ENCODE data around the gene ARHGAP6.

Gene ARHGAP6

DNA sequence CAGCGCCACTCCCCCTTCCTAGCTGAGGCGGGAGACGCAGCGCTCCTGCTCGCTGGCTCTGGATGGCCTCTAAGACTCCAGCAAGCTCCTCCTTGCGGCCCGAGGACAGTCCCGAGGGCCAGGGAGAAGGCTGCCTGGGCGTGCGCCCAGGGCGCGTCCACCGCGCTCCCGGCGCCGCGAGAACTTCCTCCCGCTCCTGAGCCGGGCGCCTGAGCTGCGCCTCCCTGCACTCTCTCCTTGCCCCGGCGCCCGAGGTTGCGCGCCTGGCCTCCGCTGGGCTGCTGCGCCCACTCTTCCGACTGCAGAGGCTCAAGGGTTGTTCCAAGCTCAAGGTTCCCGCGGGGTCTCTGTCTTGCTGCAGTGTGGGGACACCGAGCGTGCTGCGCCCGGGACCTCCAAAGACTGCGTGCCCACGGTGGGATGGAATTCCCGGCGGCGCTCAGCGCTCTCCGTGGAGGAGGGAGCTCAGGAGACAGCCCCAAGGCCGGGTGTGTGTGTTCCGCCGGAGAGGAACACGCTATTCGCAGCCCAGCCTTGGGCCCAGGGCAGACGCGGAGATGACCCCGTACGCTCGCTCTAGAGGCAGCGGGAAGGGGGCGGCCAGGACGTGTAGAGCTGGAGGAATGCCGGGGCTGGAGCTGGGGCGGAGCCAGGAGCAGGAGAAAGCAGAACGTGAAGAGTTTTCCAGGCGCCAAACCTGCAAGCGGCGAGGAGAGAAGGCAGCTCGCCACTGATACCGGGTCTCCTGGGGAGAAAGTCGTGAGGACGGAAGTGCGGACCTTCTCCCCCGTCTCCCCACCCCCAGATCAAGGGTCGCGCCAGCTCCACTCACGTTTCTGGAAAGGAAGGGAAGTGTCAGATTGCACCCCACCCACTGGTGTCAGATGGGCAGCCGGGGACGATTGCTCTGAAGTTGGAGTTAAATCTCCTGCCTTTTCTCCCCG lies at the start of gene ARHGAP6:
Gene ARHGAP6, minus strand, starts transcription at position 753 of the 944 bp plus-strand sequence. CDS start 1,092 bp downstream, outside the sequence.
- no peak for DNase-seq

DNA sequence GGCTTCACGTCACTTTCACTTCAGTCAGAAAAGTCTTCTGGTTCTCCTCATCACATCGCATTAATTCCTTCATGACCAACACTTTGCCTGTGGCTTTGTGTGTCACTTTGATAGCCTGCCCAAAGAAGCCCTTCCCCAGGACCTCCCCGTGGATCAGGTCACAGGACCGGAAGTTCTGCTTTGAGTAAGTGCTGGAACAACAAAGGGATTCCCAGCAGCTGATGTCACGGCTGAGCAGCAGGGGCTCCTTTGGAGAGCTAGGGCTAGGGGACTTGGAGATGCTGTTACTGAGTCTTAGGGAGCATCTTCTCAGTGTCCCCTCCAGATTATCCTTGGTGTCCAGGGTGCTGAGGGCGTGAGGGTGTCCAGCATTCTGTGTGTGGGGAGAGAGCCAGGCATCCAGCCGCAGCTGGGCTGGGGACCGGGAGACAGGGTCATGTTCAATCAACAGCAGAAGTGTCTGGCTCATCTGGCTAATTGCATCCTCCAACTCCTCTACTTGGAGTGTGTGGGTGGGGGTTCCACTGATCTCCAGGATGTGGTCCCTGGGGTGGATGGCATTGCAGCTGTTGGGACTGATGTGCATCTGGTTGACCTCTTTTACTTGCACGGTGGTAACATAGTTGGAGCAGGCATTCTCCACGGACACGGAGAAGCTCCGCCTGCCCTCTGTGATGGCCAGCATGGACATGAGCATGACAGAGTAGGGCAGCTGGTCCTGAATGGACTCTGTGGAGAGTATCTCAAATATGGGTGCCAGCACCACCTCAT lies 39.2 kb upstream of the ARHGAP6 start:
- no peak for DNase-seq

DNA sequence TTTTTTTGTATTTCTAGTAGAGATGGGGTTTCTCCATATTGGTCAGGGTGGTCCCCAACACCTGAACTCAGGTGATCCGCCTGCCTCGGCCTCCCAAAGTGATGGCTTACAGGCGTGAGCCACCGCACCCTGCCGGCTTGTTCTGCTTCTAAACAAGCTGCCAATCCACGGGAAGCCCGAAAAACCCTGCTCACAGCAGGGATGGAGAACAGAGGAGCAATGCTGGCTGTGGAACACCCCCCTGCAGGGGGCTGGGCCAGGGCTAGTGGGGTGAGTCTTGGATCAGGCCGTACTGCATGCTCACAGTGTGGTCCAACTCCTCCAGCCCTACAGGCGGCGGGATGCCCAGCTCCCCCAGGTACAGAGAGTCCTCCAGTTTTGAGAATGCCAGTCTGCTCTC lies 38.1 kb upstream of the ARHGAP6 start:
- DNase-seq = no peak

- no peak for DNase-seq
Measured at GRCh38 chrX:11702965-11703631, 37.4 kb upstream of the ARHGAP6 start.

DNA sequence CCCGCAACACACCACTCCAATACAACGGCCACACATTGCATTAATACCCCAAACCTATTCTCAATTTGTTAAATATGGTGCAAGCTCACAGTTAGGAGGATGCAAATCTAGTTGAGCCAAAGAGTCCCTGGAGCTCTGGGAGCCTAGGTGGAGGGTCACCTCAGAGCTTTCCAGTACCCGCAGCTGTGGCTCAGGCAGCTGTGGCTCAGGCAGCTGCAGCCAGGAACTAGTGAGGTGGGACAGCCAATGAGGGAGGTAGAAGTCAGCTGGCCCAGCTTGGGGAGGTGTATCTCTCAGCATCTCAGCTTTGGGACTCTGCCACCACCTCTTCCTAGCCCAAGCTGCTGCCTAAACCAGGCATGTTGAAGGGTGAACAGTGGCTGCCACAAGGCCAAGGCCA lies 36.7 kb upstream of the ARHGAP6 start:
- no peak for DNase-seq

DNA sequence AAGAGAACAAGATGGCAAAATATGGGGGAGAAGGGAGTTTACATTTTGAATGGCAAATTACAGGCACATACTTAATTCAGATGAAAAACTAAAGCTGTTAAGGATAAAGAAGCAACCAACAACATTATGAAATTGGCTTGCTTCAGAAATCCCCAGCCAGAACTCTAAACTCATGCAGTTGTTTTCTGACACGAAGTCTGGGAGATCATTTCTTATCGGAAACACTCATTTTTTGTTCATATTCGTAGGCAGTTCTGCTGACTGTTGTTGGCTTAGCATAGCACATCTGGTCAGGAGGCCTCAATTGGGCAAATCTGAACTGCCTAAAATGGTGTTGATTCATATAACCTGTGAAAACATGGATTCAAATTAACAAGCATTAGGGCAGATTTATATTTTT lies 33.0 kb upstream of the ARHGAP6 start:
- no peak for DNase-seq

DNA sequence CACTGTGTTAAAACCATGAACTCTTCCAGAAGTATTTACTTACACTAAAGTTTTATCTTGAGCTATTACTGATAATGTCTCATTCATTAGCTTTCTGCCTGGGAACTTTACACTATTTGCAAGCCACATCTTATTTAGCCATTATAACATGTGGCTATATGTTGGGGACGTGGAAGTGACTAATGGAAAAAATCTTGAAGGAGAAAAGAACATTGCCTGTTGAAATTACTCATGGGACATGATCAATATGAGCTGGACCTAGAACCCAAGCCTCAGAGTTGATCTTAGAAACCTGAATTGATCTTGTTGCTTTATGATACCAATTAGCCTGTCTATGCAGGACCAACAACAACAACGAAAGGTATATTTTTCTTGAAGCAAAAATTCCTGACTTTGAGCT lies 22.5 kb upstream of the ARHGAP6 start:
- DNase-seq = no peak

DNA sequence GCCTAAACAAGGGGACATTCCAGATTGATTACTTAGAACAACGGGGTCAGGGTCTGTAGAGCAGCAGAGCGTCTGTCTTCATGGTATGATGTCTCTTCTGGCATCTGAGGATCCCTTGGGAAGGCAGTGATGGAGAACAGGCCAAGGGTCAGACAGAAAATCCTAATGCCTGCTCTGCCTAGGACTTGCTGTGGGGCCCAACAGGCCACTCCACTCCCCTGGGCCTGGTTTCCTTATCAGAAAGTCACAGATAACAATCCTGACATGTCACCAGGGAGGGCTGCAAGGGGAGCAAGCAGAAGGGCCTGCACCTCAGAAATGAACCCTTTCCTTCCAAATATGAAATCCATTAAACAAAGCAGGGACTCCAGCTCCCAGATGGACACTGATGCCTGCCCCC lies 21.4 kb upstream of the ARHGAP6 start:
- no peak for DNase-seq

GRCh38 chrX:11683057-11683456 lies 17.3 kb upstream of the ARHGAP6 start:
- DNase-seq = no peak

DNA sequence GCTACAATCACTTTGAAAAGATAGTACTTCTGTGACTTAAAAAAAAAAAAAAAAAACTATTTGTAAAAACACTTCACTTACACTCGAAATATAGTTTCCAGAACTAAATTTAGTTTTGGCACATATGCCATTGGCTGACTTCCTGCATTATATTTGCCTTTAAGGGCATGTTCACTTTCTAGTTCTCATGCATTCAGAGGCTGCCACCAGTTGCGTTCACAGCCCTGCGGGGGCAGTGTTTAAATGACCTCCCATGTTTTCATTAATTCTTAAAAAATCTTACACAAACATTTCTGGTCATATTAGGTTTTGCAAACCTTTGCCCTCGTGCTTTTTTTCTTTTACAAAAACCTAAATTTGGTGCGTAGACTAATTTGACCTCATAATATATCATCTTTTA lies 12.4 kb upstream of the ARHGAP6 start:
- no peak for DNase-seq

- DNase-seq = no peak
Measured at GRCh38 chrX:11672213-11672612, 6.5 kb upstream of the ARHGAP6 start.

DNA sequence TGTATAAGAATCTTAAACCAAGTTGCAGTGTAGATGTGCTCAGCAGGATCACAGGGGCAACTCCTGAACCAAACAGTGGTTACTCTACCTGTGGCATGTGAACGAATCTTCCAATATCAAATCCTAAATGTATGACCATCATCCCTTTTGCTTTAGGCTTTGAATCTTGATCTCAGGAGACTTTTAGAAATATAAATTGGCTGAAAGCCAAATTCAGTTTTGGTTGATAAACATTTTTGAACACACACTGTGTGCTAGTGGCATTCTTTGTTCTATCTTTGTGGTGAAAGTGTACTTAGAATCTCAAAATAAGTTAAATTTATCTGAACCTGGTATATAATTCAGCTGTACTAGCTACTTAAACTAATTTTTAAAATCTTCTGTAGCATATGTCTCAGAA lies 4.6 kb upstream of the ARHGAP6 start:
- DNase-seq = no peak

GRCh38 chrX:11666952-11667685 lies 1.4 kb upstream of the ARHGAP6 start:
- DNase-seq = no peak

DNA sequence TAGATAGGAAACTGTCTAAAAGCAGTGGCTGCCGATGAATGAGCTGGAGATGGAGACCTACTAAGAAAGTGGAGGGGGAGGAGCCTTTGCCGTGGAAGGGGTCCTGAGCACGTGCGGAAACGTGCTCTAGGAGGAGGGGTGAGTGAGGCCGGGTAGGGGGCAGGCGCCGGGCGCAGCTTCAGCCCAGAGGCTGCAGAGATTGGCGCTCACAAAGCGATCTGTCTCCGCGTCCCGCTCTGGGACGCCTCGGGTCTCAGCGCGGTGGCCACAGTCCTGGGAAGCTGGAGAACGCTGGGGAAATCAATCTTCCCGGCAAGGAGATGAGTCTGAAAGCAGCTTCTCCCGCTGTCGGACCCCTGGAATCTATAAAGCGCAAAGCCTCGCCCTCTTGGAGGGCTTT lies 444 bp upstream of the ARHGAP6 start:
- DNase-seq = no peak

GRCh38 chrX:11664211-11665167 lies 1.2 kb downstream of the ARHGAP6 start:
- no peak for DNase-seq

- no peak for DNase-seq
Measured at GRCh38 chrX:11663875-11664210, 1.9 kb downstream of the ARHGAP6 start.

DNA sequence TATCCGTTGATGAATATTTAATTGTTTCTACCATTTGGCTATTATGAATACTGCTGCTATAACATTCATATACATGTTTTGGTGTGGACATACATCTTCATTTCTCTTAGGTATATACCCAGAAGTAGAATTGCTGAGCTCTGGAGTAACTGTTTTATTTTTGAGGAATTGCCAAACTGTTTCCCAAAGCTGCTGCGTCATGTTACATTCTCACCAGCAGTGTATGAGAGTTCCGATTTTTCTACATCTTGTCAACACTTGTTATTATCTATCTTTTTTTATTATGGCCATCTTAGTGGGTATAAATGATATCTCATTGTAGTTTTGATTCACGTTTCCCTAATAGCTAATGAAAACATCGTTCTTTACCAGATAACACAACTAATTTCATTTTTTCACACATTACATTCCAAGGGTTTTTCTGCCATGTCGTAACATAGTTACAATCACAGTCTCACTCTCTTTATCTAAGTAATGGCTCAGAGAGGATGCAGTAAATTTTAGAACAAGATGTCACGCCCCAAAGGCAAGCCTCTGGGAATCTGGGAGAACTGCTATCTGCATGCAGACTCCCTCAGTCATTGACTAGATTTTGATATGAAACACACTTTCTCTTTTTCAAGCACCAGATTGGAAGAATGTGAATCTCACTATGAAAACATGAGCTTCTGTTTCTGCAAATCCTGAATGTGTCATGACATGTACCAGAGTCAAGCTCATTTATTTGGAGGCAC lies 10.3 kb downstream of the ARHGAP6 start:
- DNase-seq = no peak

GRCh38 chrX:11648705-11649519 lies 16.8 kb downstream of the ARHGAP6 start:
- no peak for DNase-seq

DNA sequence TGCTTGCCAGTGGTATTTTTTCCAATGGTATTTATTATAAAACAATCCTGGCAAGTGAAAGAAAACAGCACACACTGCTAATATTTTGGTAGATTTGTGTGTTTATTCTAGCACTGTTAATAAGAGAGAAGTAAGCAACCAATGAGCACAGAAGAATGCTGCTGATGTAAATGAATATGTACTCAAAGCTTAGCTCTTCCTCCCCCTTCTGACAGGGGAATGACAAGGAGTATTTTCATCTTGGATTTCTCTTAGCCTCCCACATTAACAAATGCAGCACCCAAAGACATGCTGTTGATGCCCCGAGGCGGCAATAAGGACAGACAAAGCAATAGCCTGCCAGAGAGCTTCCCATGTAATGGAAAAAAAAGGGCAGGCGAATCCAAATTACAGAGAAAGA lies 18.6 kb downstream of the ARHGAP6 start:
- DNase-seq = no peak
